HL-60 (cell line): ENCODE measurements around the gene CTSO.

Experiments used
- CTCF ChIP-seq: IDR thresholded peaks from one replicate; pipeline ENCODE4 v1.5.1; 2011; ENCODE audit warnings: low read length, control low read depth, inconsistent platforms; ENCODE audit not compliant: insufficient read depth
- GABPA ChIP-seq: IDR thresholded peaks from 2 replicates; pipeline ENCODE4 v1.6.1; 2012; ENCODE audit warnings: low read depth
- POLR2AphosphoS5 ChIP-seq: IDR thresholded peaks from 2 replicates; pipeline ENCODE4 v1.6.1; 2012; ENCODE audit warnings: low read depth
- REST ChIP-seq: IDR thresholded peaks from 2 replicates; pipeline ENCODE4 v1.6.1; 2012; ENCODE audit warnings: low read depth; ENCODE audit not compliant: insufficient replicate concordance

GRCh38 chr4:155984106-155984797, 30.6 kb upstream of the CTSO start:
- TF ChIP-seq CTCF: no peak
- no peak for TF ChIP-seq REST
- no peak for TF ChIP-seq GABPA
- TF ChIP-seq POLR2AphosphoS5: no peak
